NCI-H2227 treated with DMSO at 0.1 percent for 48 hours (cell line): ENCODE data around the gene FUT1.
"Not testable (repeated sequence)": the region's sequence is repeated elsewhere in the genome, so short reads cannot be mapped to it uniquely, and the experiment has no call there.

Experiments
- DNase-seq: peaks from one replicate; lab custom pipeline; 2025; lab: John Stamatoyannopoulos, UW

Gene FUT1

DNA sequence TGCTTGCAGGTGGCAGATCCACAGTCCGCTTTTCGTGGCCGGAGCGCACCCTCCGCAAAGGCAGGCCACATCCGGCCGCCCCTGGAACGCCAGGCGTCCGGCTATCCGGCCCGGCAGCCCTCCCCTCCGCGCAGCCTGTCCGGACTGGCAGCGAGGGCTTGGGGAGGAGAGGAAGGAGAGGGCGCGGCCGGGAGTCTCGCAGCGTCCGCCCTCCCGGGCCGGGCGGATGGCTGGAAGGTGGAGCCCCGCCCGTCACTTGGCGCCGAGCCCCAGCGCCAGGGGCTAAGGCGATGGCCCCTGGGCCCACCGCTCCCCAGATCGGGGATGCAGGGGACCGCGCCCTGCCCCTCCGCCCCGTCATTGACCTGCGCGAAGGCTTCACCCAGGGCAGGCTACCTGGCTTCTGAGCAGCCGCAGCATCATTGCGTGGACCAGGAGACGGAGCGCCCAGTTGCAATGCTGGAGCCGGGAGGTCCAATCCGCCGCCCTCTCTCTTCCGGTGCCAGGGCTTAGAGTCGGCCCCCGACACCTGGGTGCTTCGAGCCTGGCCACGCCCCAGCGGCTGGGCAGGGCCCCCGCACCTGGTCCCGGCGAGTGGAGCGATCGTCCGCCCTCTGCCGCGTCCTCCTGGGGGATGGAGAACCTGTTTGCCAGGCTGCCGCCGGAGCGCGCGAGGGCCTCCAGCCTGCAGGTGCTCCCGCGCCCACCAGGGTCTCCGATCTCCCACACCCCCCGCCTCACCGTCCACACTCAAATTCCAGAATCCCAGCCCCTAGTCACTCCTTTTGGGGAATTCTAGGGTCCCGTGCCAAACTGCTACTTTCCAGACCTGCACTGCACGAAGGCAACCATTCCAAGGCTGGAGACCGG, at the start of gene FUT1:
Gene FUT1, minus strand, starts transcription at position 146 of the 870 bp plus-strand sequence. CDS start 1,360 bp downstream, outside the sequence.
- DNase-seq: peak; percentile 53

DNA sequence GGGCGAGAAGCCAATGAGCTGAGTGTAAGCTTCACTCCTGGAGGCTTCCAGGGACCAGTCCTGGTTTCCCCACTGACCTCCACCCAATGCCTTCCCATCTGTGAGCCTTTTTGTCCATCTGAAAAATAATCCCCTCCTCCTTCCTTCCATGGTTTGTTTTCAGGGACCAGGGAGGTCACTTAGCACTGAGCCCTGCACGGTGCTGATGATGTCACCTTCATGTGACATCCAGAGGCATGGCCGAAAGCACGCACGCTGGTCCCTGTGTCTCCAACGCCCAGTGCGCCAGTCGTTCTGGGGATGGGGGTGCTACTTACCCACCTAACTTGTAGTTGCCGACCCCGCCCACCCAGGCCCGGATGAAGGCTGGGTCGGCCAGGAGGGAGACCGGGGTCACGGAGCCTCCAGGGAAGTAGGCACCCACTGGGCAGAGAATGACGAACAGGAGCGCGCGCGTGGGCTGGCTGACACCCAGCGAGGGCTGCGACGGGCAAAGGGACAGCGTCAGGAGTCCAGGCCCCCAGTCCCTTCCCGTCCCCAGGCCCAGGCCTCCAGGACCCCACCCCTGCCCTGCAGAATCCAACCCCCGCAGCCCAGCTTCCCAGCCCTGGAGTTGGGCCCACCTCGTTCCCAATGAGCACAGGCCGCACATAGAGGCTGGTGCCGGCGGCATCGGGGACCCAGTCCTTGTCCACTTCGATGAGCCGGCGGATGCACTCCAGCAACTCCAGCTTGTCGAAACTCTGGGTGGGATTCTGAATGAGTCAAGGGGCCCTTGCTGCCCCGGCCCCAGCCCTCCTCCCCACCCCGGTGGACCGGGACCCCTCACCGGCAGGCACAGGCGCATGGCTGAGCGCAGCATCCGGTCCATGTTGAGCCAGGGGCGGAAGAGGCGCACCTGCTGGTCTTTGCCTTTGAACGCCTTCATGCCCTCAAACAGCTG, 47.2 kb upstream of the FUT1 start:
- no peak for DNase-seq

DNA sequence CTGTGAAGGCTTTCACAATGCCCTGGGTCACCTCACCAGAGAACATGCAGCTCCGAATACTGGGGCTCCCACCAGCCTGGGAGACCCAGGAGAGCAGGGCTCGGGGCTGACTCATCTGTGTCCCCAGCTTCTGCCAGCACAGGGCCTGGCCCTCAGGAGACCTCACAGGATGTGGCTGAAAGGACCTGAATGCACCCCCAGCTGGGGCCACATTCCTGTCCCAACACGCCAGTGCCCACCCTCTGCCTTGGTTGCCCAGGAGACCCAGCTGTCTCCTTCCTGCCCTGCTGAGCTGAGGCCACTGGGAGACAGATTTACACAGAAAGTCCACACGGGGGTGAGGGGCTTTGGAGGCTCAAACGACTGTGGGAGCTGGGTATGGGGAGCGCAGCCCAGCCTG, 46.5 kb upstream of the FUT1 start:
- DNase-seq: no peak

DNA sequence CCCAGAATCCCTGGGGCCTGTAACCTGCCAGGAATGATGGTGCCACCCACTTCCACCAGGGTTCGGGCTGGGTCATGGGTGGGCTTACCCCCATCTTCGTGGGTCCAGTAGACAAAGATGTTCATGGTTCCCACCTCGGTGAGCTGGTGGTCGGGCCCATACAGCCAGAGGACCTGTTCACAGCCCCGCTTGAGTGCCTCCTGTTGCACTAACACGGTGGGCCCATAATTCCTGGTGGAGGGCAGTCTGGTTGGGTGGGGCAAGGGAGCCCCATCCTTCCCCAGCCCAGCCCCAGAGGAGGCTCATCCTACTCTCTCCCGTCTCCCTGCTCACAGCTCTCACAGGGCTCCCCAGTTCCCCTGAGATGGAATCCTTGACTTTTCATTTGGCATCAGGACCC, 44.7 kb upstream of the FUT1 start:
- no peak for DNase-seq

DNA sequence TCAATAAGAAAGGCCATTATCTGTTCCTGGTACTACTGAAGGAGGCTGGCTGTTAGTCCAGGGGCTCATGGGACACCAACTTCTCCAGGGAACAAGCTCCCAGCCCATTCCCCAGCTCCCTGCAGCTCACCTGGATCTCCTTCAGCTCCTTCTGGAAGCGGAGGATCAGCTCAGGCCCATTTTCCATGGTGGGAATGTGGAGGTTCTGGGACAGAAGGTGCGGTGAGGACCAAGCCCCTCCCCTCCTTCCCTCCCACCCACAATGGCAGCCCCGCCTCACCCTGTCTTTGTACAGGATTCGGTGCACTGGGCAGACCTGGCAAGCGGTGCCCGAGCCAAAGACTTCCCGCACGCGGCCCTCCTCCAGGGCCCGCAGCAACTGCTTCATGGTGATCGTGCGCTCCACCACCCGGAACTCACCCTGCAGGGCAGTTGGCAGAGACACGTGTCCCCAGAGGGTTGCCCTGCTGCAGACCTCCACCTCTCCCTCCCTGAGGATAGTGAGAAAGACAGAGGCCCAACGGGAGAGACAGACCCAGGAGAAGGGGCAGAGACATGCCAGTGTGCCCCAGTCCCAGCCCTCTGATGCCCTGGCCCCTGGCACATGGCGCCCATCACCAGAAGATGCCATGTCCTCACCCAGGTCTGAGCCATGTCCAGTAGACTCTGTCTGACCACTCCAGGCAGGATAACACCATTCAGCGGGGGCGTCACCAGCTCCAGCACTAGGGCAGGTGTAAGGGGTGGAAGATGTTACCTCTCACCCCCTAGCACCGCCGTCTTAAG, 44.0 kb upstream of the FUT1 start:
- DNase-seq: no peak

DNA sequence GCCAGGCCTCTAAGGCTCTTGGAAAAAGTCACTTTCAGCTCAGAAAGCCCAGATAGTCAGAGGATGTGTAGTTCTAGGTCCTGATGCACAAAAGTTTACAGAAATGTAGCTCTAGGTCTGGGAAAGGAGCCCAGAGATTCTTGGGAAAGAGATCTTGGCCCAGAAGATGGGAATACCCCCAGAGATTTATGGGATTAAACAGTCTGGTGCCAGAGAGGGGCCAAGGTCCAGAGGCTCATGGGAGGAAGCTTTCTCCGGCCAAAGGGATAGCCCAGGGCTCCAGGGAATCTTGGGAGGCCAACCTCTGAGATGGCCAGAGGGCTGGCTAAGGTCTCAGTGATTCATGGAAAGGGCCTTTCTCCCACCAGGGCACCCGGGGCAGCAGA, 43.2 kb upstream of the FUT1 start:
- DNase-seq: no peak

DNA sequence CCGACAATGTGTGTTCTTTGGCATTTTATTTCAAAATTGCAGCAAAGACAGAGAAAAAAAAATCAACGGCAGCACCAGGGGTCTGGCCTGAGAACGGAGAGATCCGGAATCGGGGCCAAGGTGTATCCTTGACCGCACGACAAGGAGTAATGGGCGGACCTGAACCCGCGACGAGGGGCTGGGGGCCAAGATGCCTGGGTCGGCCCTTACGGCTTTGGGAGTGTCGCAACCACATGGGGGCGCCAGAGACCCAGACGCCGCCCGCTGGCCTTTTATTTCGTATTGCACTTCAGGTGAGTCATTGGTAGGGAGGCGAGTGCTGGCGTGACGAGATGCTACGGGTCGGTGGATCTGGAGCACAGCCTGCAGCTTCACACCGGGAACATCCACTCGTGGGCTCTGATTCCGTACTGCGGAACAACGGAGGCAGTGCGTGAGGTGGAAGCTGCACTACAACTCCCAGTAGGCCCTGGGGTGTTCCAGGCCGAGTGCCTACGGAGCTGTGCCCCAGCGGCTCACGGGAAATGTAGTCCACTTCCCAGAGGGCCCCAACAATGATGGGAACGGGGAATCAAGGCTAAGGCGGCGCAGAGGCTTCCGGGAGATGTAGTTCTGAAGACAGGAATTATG, 42.7 kb upstream of the FUT1 start:
- peak; percentile 90 for DNase-seq

DNA sequence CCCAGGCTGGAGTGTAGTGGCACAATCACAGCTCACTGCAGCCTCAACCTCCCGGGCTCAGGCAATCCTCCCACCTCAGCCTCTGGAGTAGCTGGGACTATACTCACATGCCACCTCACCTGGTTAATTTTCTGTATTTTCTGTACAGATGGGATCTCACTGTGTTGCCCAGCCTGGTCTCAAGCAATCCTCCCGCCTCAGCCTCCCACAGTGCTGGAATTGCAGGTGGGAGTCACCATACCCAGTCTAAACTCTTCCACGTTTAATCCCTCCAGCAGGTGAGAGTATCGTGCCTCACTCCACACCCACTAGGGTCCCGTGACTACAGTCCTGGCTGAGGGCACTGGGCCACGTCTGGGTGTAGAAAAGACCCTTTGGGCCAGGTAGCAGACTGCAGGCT, 41.9 kb upstream of the FUT1 start:
- no peak for DNase-seq

DNA sequence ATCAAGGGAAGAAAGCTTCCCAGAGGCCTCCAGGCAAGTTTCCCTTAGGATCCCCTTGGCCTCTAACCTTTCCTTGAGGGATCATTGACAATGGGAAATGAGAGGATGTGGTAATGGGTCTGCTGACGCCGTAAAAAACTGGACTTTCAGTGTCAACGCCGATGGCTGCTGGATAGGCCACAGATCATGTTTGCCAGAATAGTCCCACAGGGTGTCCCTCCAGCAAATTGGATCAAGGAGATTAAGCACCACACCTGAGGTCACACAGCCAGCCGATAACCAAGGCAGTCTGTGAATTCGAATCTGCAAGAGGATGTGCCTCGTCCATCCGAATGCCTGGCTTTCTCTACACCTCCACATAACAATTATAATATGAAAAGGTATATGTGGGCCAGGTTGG, 40.8 kb upstream of the FUT1 start:
- no peak for DNase-seq

DNA sequence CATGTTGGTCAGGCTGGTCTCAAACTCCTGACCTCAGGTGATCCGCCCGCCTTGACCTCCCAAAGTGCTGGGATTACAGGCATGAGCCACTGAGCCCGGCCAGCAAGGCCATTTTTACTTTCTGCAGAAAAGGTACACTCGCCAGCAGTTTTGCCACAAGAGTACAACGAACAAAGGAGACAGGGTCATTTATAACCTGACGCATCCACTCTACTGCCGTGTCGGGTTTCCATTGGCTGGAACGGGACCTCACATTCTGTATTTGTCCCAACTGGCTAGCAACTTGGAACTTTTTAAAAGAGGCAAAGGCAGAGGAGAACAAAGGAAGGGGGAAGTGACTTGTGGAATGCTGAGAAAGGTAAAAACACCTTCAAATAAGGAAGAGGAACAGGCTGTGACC, 34.9 kb upstream of the FUT1 start:
- DNase-seq: not testable (repeated sequence)

DNA sequence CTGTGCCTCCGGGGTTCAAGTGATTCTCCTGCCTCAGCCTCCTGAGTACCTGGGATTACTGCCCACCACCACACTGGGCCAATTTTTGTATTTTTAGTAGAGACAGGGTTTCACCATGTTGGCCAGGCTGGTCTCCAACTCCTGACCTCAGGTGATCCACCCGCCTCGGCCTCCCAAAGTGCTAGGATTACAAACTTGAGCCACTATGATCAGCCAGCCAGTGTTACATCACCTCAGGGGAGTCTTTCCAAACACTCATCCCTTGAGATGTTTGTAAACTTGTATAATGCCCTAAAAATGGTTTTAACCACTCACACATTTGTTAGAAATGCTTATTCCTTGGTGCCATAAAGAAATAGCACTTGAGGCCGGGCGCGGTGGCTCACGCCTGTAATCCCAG, 34.0 kb upstream of the FUT1 start:
- DNase-seq: not testable (repeated sequence)

DNA sequence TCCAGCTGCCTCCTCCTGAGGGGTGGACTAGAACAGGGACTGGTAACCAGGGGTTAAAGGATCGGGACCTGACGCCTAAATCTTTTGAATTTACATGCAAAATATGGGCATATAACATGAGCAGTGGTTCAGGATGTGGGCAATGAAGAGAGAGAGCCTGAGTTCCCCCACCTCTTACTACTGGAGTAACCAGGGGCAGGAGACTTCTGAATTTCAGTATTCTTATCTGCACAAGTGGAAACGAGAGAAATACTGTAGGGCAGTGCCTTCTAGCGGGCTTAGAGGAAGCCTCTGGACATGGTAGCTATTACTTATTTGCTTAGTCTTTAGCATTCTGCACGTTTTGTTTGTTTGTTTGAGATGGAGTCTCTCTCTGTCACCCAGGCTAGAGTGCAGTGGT, 32.1 kb upstream of the FUT1 start:
- no peak for DNase-seq

DNA sequence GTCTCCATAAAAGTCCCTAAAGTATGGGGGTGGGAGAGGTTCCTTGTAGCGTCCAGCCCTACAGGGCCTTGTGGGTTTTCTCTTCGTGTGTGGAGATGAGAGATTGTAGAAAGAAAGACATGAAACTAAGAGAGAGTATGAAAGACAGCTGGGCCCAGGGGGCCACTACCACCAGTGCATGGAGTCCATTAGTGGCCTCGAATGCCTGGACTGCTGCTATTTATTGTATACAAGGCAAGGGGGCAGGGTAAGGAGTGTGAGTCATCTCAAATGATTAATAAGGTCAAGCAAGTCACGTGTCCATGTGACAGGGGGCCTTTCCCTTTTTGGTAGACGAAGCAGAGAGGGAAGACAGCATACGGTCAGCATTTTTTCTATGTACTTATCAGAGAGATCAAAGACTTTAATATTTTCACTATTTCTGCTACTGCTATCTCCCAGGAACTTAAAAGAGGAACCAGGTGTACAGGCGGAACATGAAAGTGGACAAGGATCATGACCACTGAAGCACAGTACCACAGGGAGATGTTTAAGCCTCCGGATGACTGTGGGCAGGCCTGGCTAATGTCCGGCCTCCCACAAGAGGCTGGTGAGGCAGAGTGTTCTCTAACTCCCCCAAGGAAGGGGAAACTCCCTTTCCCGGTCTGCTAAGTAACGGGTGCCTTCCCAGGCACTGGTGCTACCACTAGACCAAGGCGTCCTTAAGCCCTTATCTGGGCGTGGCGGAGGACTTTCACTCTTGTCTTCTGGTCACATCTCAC, 28.4 kb upstream of the FUT1 start:
- DNase-seq: no peak

DNA sequence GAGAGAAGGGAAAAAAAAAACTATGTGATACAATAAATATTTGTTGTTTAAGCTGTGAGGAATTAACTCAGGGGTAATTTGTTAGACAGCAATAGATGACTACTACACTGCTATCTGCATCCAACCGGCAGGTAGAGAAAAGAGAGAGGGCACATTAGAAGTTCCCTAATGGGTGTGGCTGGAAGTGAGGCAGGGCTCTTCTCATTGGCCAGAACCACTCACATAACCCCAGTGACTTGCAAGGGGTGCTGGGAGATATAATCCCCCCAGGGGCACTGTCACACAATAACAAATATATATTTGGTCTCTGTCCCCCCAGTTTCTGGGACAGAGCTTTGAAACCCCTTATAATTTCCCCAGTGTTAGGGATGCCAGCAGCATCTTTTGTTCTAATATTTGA, 27.2 kb upstream of the FUT1 start:
- no peak for DNase-seq

DNA sequence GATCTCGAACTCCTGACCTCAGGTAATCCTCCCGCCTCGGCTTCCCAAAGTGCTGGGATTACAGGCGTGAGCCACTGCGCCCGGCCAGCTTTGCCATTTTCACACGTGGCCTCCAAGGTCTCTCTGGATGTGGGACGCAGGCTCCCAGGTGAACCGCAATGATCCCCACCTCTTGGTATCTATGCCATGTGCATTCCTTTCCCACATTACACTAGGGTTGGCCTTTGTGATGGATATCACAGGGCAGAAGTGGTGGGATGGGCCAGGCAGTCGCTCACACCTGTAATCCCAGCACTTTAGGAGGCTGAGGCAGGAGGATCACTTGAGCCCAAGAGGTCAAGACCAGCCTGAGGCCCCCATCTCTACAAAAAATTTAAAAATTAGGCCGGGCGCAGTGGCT, 25.3 kb upstream of the FUT1 start:
- DNase-seq: no peak

DNA sequence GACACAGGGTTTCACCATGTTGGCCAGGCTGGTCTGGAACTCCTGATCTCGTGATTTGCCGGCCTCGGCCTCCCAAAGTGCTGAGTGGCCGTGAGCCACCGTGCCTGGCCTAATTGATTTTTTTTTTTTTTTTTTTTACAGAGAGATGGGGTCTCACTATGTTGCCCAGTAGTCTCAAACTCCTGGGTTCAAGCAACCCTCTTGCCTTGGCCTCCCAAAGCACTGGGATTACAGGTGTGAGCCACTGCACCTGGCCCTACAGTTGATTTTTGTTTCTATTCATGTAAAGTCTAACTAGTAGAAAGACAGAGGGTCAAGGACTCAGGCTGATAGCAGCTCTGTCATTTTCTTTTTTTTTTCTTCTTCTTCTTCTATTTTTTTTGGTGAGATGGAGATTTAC, 24.7 kb upstream of the FUT1 start:
- DNase-seq: no peak

DNA sequence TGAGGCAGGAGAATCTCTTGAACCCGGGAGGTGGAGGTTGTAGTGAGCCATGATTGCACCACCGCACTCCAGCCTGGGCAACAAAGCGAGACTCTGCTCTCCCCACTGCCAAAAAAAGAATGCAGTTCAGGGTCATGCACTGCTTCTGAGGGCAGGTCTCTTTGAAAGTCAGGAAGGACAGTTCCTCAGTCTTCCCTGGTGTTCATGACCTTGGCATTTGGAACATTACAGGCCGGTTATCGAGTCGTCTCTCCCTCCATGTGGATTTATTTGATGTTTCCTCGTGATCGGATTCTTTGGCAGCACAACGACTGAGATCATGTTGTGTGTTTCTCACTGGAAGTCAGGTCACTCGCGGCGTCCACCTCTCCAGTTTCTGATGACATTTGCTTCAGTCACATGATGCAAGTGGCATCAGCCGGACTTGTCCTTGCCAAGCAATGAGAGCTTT, 20.1 kb upstream of the FUT1 start:
- no peak for DNase-seq

DNA sequence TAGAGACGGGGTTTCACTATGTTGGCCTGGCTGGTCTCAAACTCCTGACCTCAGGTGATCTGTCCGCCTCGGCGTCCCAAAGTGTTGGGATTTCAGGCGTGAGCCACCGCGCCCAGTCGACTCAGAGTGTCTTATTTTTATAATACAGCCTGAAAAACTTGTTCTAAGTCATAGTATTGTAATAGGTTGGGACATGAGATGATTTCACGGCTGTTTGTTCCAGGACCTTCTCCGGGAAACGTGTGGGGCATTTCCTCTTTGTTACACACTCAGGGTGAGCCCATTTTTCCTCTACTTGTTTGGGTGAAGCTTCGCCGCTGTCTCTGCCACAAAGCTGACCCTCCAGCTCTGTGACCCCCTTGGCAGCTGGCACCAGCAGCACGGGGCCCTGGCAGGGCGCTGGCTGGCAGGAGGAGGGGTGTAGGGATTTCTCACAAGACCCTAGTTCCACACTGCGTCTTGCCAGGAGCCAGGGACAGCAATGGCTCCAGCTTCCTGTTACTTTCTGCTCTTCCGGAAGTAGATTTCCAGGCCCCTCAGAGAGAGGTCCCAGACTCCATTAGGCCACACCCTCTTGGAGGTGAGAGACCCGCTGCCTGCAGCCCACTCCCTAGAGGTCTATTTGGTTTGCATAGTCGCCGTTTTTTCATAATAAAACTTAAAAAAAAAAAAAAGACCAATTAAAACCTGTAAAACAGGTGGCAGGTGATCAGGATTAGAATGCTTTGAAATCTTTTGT, 18.5 kb upstream of the FUT1 start:
- no peak for DNase-seq

DNA sequence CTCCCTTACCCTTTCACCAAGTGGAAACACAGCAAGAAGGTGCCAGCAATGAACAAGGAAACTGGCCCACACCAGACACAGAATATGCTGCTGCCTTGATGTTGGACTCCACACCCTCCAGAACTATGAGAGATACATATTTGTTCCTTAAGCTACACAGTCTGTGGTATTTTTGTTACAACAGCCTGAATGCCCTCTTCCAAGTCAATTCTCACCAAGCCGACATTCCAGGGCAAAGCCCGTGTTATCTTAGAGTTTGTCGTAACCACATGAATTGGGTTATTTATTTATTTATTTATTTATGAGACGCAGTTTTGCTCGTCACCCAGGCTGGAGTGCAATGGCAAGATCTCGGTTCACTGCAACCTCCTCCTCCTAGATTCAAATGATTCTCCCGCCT, 17.8 kb upstream of the FUT1 start:
- no peak for DNase-seq
